A549 treated with GW870086 at 1 μM for 4 hours (cell line): ENCODE measurements around the gene ANKRD63. TPM values are rescaled to one million over a fixed set of nuclear protein-coding genes. Genes with fewer than 3 reads are reported as not detected.

Experiments
- total RNA-seq: library from RNA; stranded (reverse); fragments of 200-300 nt; extraction: Qiagen RNA extraction; gene quantifications from 5 replicates; pipeline ENCODE4 v1.2.3, GENCODE V29; 2022; ENCODE audit warnings: low read depth

The ANKRD63 gene, protein sequence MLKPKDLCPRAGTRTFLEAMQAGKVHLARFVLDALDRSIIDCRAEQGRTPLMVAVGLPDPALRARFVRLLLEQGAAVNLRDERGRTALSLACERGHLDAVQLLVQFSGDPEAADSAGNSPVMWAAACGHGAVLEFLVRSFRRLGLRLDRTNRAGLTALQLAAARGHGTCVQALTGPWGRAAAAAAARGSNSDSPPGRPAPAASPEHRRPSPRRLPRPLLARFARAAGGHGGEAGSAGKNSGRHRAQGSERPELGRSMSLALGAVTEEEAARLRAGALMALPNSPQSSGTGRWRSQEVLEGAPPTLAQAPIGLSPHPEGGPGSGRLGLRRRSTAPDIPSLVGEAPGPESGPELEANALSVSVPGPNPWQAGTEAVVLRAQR
- 0.25 to 0.41 TPM (median 0.37 TPM) in 5 replicates for total RNA-seq

DNA sequence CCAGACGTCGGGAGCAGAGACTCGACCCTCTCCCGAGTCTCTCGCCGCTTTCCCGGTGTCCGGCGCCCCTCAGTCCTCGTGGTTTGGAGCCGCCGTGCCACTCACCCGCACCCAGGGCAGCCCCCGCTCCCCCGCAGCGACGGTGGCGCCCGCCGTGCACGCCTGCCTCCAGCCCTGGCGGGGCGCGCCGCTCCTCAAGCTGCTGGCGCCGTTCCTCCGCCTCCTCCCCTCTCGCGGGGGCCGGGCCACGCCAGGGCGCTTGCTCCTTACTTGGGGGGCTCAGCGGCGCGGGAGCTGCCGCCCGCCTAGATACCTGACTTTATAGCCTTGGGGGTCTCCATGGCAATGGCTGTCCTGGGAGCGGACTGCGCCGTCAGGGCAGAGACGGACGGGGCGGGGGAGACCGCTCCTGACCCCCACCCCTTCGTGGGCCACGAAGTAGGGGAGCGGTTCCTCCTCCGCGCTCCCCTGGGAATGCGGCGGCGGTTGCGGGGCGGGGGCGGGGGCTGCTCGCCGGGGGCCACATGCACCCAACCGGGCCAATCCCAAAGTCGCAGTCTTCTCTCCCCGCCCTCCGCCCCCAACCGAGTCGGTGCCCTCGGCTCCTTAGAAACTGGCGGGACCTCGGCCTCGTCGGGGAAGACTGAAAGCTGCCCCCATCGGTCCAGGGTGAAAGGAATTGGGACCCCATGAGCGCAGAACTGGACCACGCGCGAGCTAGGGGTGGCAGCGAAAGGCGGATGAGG is at the start of gene ANKRD63:
Gene ANKRD63, minus strand, starts transcription at position 196 of the 746 bp plus-strand sequence. CDS start 478 bp downstream, outside the sequence.

GRCh38 chr15:40323239-40323952 is 40.5 kb upstream of the ANKRD63 start, which contains the start of gene INAFM2:
Gene INAFM2 (plus strand): TSS chr15:40323692. CDS start chr15:40324056, 364 bp downstream.

GRCh38 chr15:40307421-40308211 is 24.8 kb upstream of the ANKRD63 start, which contains the start of gene PLCB2:
Gene PLCB2 (minus strand): TSS chr15:40307935. CDS start chr15:40307672, 263 bp downstream.

DNA sequence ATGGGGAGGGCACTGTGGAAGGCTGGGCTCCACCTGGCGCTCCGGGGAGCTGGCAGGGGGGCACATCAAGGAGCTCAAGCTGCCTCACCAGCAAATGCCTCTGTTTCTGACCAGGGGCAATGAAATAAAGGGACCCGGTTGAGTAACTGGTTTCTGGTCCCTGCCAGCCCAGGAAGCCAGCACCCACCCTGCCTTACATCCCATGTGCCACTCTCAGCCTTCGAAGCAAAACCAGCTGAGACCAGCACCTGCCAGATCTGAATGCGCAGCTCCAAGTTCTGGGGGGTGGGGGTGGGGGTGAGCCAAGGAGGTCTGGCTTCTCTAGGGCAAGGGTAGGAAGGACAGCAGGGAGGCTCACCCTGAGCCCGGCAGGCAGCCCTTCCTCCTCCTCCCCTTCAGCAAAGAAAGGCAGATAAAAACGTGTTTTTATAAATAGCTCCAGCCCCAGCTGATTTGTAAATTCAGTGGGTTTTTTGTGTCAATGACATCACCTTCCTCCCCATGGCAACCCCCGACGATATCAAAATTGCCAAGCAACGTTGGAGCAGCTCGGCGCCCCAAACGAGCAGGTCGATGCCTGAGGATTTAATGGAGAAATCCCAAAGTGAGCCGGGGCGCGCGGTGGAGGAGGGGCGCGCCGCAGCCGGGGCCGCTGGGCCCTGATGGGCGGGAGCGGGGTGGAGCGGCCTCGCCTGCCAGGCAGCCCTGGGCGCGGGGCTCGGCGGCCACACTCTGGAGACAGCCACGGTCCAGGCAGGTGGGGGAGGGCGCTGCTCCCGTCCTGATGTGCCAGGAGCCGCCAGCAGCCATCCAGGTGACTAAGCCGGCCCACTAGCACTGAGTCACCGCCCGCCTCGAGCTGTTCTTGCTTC is 44.1 kb downstream of the ANKRD63 start, which contains the start of gene PAK6:
Gene PAK6, plus strand, starts transcription at position 532 of the 872 bp plus-strand sequence. CDS start 25,723 bp downstream, outside the sequence.

Other genes with a start within 250 kb of the ANKRD63 start
- 224 to 277 TPM (median 260 TPM) in 5 replicates for gene SRP14, start 243.9 kb downstream of the ANKRD63 start, total RNA-seq
- gene BMF, start 174.2 kb downstream of the ANKRD63 start, total RNA-seq: 0.73 to 1.6 TPM (median 1.3 TPM) in 5 replicates
- 25.4 to 30.8 TPM (median 28.2 TPM) in 5 replicates for gene BUB1B, start 122.0 kb downstream of the ANKRD63 start, total RNA-seq
- gene PAK6, start 44.0 kb downstream of the ANKRD63 start, total RNA-seq: 0.57 to 0.71 TPM (median 0.65 TPM) in 5 replicates
- gene PLCB2, start 24.9 kb upstream of the ANKRD63 start, total RNA-seq: 0.67 to 1.1 TPM (median 0.83 TPM) in 5 replicates
- gene INAFM2, start 40.6 kb upstream of the ANKRD63 start, total RNA-seq: 4.8 to 6.6 TPM (median 6.3 TPM) in 5 replicates
- gene CCDC9B, start 57.9 kb upstream of the ANKRD63 start, total RNA-seq: 15.2 to 22.6 TPM (median 18.3 TPM) in 5 replicates
- gene PHGR1, start 68.0 kb upstream of the ANKRD63 start, total RNA-seq: not detected in 5 replicates
- gene DISP2, start 75.2 kb upstream of the ANKRD63 start, total RNA-seq: 0.58 to 2.5 TPM (median 1.6 TPM) in 5 replicates
- gene KNSTRN, start 99.7 kb upstream of the ANKRD63 start, total RNA-seq: 45.0 to 50.7 TPM (median 48.6 TPM) in 5 replicates
- gene IVD, start 122.7 kb upstream of the ANKRD63 start, total RNA-seq: 10.8 to 13.6 TPM (median 12.5 TPM) in 5 replicates
- 9.6 to 12.3 TPM (median 11.3 TPM) in 5 replicates for gene BAHD1, start 157.9 kb upstream of the ANKRD63 start, total RNA-seq
- 14.5 to 20.3 TPM (median 18.7 TPM) in 5 replicates for gene CHST14, start 187.9 kb upstream of the ANKRD63 start, total RNA-seq